H1 (cell line): ENCODE measurements around the gene CTXN2. TPM values are rescaled to one million over a fixed set of nuclear protein-coding genes. Genes with fewer than 3 reads are reported as not detected.

Source experiments
- CTCF ChIA-PET: fragments of 300-600 bp; sonication (Branson Sonifier 250); formaldehyde crosslinking; loops from one replicate; lab custom pipeline; 2021; ENCODE audit not compliant: partially characterized antibody; lab: Charles Lee
- POLR2A ChIA-PET: fragments of 300-600 bp; sonication (Branson Sonifier 250); formaldehyde crosslinking; loops from one replicate; lab custom pipeline; 2021; ENCODE audit warnings: inconsistent platforms; ENCODE audit not compliant: partially characterized antibody; lab: Charles Lee
- DNase-seq, 2 experiments: peaks; one replicate each; pipeline versions ENCODE4 v3.0.0 to v3.0.0-alpha.2; 2010 to 2022; ENCODE audit warnings: low spot score in 2 of 2, low read depth in 1 of 2, mixed read lengths in 1 of 2
- FAIRE-seq: peaks from 2 replicates; lab custom pipeline; 2011; peaks lifted over from hg19 to GRCh38; lab: Jason Lieb, UNC
- H2AFZ ChIP-seq: 2 replicates; pipeline ENCODE4 v1.8.1; 2012; ENCODE audit warnings: low read length, inconsistent platforms
- H2AK5ac ChIP-seq: 2 replicates; pipeline ENCODE4 v1.6.1; 2013; ENCODE audit warnings: low read depth, low read length
- H2BK120ac ChIP-seq: replicated peaks from 2 replicates; pipeline ENCODE3; 2013; ENCODE audit warnings: low read depth, low read length, inconsistent platforms
- H2BK12ac ChIP-seq: 2 replicates; pipeline ENCODE4 v1.6.1; 2013; ENCODE audit warnings: low read depth, low read length
- H2BK15ac ChIP-seq: 2 replicates; pipeline ENCODE4 v1.6.1; 2013; ENCODE audit warnings: low read length
- H2BK20ac ChIP-seq: 2 replicates; pipeline ENCODE4 v1.6.1; 2013; ENCODE audit warnings: low read length
- H2BK5ac ChIP-seq: 2 replicates; pipeline ENCODE4 v1.6.1; 2013; ENCODE audit warnings: low read depth, low read length
- H3K14ac ChIP-seq: 2 replicates; pipeline ENCODE4 v1.6.1; 2013; ENCODE audit warnings: inconsistent platforms; ENCODE audit not compliant: insufficient read length
- H3K18ac ChIP-seq: 2 replicates; pipeline ENCODE4 v1.6.1; 2013; ENCODE audit warnings: low read length; ENCODE audit errors: extremely low read depth
- H3K23ac ChIP-seq: 2 replicates; pipeline ENCODE4 v1.6.1; 2013; ENCODE audit warnings: inconsistent platforms; ENCODE audit not compliant: insufficient read length
- H3K23me2 ChIP-seq: 2 replicates; pipeline ENCODE4 v1.6.1; 2013; ENCODE audit warnings: low read depth, low read length
- H3K27ac ChIP-seq: 2 replicates; pipeline ENCODE4 v1.6.1; 2011; ENCODE audit warnings: low read depth, low read length, inconsistent platforms
- H3K27me3 ChIP-seq, 4 experiments: replicated peaks in 1 of 4; 1 replicate in 1 of 4; 2 replicates in 3 of 4; pipeline versions ENCODE4 v1.6.1 to v1.8.1; 2011 to 2013; ENCODE audit warnings: low read length in 3 of 4, mild to moderate bottlenecking in 3 of 4, inconsistent platforms in 2 of 4, mixed read lengths in 2 of 4, moderate library complexity in 1 of 4; ENCODE audit not compliant: control insufficient read depth in 3 of 4, insufficient read depth in 3 of 4; ENCODE audit errors: extremely low read depth in 1 of 4
- H3K36me3 ChIP-seq, 4 experiments: 2 replicates each; pipeline versions ENCODE4 v1.6.1 to v1.8.1; 2011 to 2013; ENCODE audit warnings: mild to moderate bottlenecking in 4 of 4, low read length in 3 of 4, moderate library complexity in 2 of 4, control low read depth in 1 of 4, inconsistent platforms in 1 of 4; ENCODE audit not compliant: insufficient read depth in 4 of 4, control insufficient read depth in 2 of 4
- H3K4ac ChIP-seq: replicated peaks from 2 replicates; pipeline ENCODE3; 2013; ENCODE audit warnings: low read length, low read depth, mixed read lengths, inconsistent platforms; ENCODE audit not compliant: insufficient read length
- H3K4me1 ChIP-seq, 4 experiments: replicated peaks in 1 of 4; 1 replicate in 1 of 4; 2 replicates in 3 of 4; pipeline versions ENCODE4 v1.6.1 to v1.8.1; 2011 to 2013; ENCODE audit warnings: low read length in 3 of 4, inconsistent platforms in 2 of 4, mixed read lengths in 1 of 4; ENCODE audit not compliant: insufficient read depth in 4 of 4, control insufficient read depth in 3 of 4
- H3K4me2 ChIP-seq, 2 experiments: 2 replicates each; pipeline versions ENCODE4 v1.6.1 to v1.8.1; 2011 to 2013; ENCODE audit warnings: low read depth in 2 of 2, low read length in 2 of 2, control low read depth in 1 of 2, inconsistent platforms in 1 of 2, mild to moderate bottlenecking in 1 of 2; ENCODE audit not compliant: insufficient read depth in 1 of 2
- H3K4me3 ChIP-seq, 4 experiments: fragments of 200-600, 300-600 bp in 1 of 4; sonication (generic), shearing (Covaris generic), sonication (Bioruptor Twin) in 1 of 4; 2 replicates each; pipeline versions ENCODE4 v1.5.1 to v1.8.1; 2011 to 2016; ENCODE audit warnings: low read length in 4 of 4, low read depth in 3 of 4, control low read depth in 2 of 4, inconsistent platforms in 2 of 4, mild to moderate bottlenecking in 2 of 4, mixed read lengths in 1 of 4, moderate library complexity in 1 of 4; ENCODE audit not compliant: insufficient read depth in 2 of 4; ENCODE audit errors: extremely low read depth in 1 of 4
- H3K56ac ChIP-seq: replicated peaks from 2 replicates; pipeline ENCODE3; 2013; ENCODE audit warnings: low read depth, mild to moderate bottlenecking, mixed read lengths, low read length, inconsistent platforms; ENCODE audit not compliant: insufficient read length
- H3K79me1 ChIP-seq: 2 replicates; pipeline ENCODE4 v1.6.1; 2013; ENCODE audit warnings: low read depth, low read length, control low read depth
- H3K79me2 ChIP-seq, 2 experiments: 2 replicates each; pipeline versions ENCODE4 v1.6.1 to v1.8.1; 2012 to 2013; ENCODE audit warnings: low read length in 2 of 2, mild to moderate bottlenecking in 2 of 2, inconsistent platforms in 1 of 2; ENCODE audit not compliant: insufficient read depth in 2 of 2, control insufficient read depth in 1 of 2
- H3K9ac ChIP-seq, 4 experiments: replicated peaks in 1 of 4; 1 replicate in 1 of 4; 2 replicates in 3 of 4; pipeline versions ENCODE4 v1.6.1 to v1.8.1; 2011 to 2013; ENCODE audit warnings: low read depth in 3 of 4, low read length in 3 of 4, control low read depth in 2 of 4, mild to moderate bottlenecking in 2 of 4, moderate library complexity in 2 of 4, inconsistent platforms in 1 of 4; ENCODE audit errors: extremely low read depth in 1 of 4
- H3K9me3 ChIP-seq, 2 experiments: 2 replicates each; pipeline versions ENCODE4 v1.6.1 to v1.8.1; 2012 to 2013; ENCODE audit warnings: mild to moderate bottlenecking in 2 of 2, moderate library complexity in 2 of 2, control low read depth in 1 of 2, inconsistent platforms in 1 of 2, low read depth in 1 of 2, low read length in 1 of 2, mixed read lengths in 1 of 2; ENCODE audit not compliant: insufficient read depth in 2 of 2
- H4K20me1 ChIP-seq, 2 experiments: replicated peaks in 1 of 2; 2 replicates each; pipeline versions ENCODE3 to v1.8.1; 2011 to 2013; ENCODE audit warnings: inconsistent platforms in 2 of 2, low read length in 2 of 2, mild to moderate bottlenecking in 1 of 2; ENCODE audit not compliant: insufficient read depth in 2 of 2, control insufficient read depth in 1 of 2
- H4K5ac ChIP-seq: 2 replicates; pipeline ENCODE4 v1.6.1; 2013; ENCODE audit warnings: low read length, low read depth, mixed read lengths, inconsistent platforms; ENCODE audit not compliant: insufficient read length
- H4K8ac ChIP-seq: 2 replicates; pipeline ENCODE4 v1.8.0; 2013; ENCODE audit warnings: mild to moderate bottlenecking, moderate library complexity, low read length, inconsistent platforms; ENCODE audit not compliant: insufficient read depth; ENCODE audit errors: extremely low read depth
- H4K91ac ChIP-seq: replicated peaks from 2 replicates; pipeline ENCODE3; 2013; ENCODE audit warnings: low read length, mixed read lengths, inconsistent platforms; ENCODE audit not compliant: insufficient read length
- ATF2 ChIP-seq: IDR thresholded peaks from 2 replicates; pipeline ENCODE4 v1.6.1; 2012; ENCODE audit warnings: low read length, inconsistent platforms
- CREB1 ChIP-seq: IDR thresholded peaks from 2 replicates; pipeline ENCODE4 v1.6.1; 2012; ENCODE audit warnings: inconsistent platforms
- FOSL1 ChIP-seq: IDR thresholded peaks from 2 replicates; pipeline ENCODE4 v1.6.1; 2011; ENCODE audit warnings: mild to moderate bottlenecking, low read depth, low read length, moderate library complexity; ENCODE audit not compliant: insufficient read depth
- GABPA ChIP-seq: IDR thresholded peaks from 2 replicates; pipeline ENCODE4 v1.6.1; 2011; ENCODE audit warnings: mild to moderate bottlenecking, low read length, moderate library complexity, borderline replicate concordance; ENCODE audit not compliant: insufficient read depth
- GTF2F1 ChIP-seq: IDR thresholded peaks from 2 replicates; pipeline ENCODE4 v1.6.1; 2012; ENCODE audit warnings: low read depth, low read length, improper control_type of control experiment, borderline replicate concordance
- HDAC2 ChIP-seq, 2 experiments: fragments of 300-600 bp in 1 of 2; sonication (generic) in 1 of 2; IDR thresholded peaks; 2 replicates each; pipeline ENCODE4 v1.6.1; 2011 to 2012; ENCODE audit warnings: low read depth in 2 of 2, low read length in 2 of 2, mild to moderate bottlenecking in 2 of 2, moderate library complexity in 2 of 2, borderline replicate concordance in 1 of 2, inconsistent platforms in 1 of 2
- POLR2A ChIP-seq, 2 experiments: IDR thresholded peaks; 1 replicate in 1 of 2; 2 replicates in 1 of 2; pipeline ENCODE4 v1.6.1; 2011; ENCODE audit warnings: low read depth in 2 of 2, low read length in 2 of 2, mild to moderate bottlenecking in 2 of 2; ENCODE audit errors: control extremely low read depth in 1 of 2
- RNF2 ChIP-seq: fragments of 200-900, 300-1000 bp; sonication (generic); IDR thresholded peaks from 2 replicates; pipeline ENCODE4 v1.7.1; 2016; ENCODE audit warnings: borderline replicate concordance, low read depth, mild to moderate bottlenecking, antibody characterized with exemption, low read length; ENCODE audit not compliant: poor library complexity, severe bottlenecking; ENCODE audit errors: missing control alignments
- RXRA ChIP-seq: IDR thresholded peaks from 2 replicates; pipeline ENCODE4 v1.6.1; 2011; ENCODE audit warnings: low read depth, mild to moderate bottlenecking, low read length, moderate library complexity; ENCODE audit not compliant: insufficient read depth
- SAP30 ChIP-seq: fragments of 300-600 bp; sonication (generic); IDR thresholded peaks from 2 replicates; pipeline ENCODE4 v1.7.1; 2012; ENCODE audit warnings: low read length, moderate library complexity, mild to moderate bottlenecking, inconsistent platforms; ENCODE audit not compliant: insufficient read depth, insufficient replicate concordance
- SIRT6 ChIP-seq: IDR thresholded peaks from one replicate; pipeline ENCODE4 v1.7.1; 2012; ENCODE audit warnings: low read length, inconsistent platforms
- SRF ChIP-seq: IDR thresholded peaks from 2 replicates; pipeline ENCODE4 v1.6.1; 2011; ENCODE audit warnings: mild to moderate bottlenecking, low read depth, low read length, moderate library complexity
- WGBS, 2 experiments: shearing (Covaris generic) in 1 of 2; methylation state at CpG; one replicate each; pipeline versions ENCODE4 v1.1.6 to v1.1.7; 2013 to 2015; ENCODE audit warnings: low lambda C conversion rate in 2 of 2, mixed read lengths in 2 of 2, inconsistent platforms in 1 of 2, low coverage in 1 of 2, missing lambda C conversion rate in 1 of 2; ENCODE audit not compliant: insufficient replicate concordance in 2 of 2, insufficient coverage in 1 of 2, insufficient read length in 1 of 2; ENCODE audit errors: extremely low coverage in 1 of 2, missing lambda C conversion rate in 1 of 2; 5-methylcytosine and 5-hydroxymethylcytosine counted together
- polyA plus RNA-seq, 7 experiments: library from polyadenylated mRNA; depleted of rRNA in 3 of 7; stranded (reverse) in 5 of 7; unstranded in 2 of 7; fragments of >200 nt in 5 of 7; fragments of 200-250 nt in 2 of 7; gene quantifications; 1 replicate in 5 of 7; 2 replicates in 1 of 7; 4 replicates in 1 of 7; pipeline versions ENCODE4 v1.2.1 to v1.2.3, GENCODE V29; 2011 to 2013; ENCODE audit warnings: missing spikeins in 2 of 7, mixed read lengths in 2 of 7
- total RNA-seq: library from RNA; stranded (reverse); fragmentation: NEBNext Ultra II Directional; extraction: Animal tissue kit (Norgen Biotek cat#: 25700); gene quantifications from 2 replicates; pipeline ENCODE4 v1.2.1, GENCODE V29; 2021

Gene CTXN2
- total and polyA plus RNA-seq, 2 of the 8 experiments (the other 6 are each of a cell fraction or from before 2014, with no cell fraction given), result 0.08 TPM; not detected in 1

GRCh38 chr15:48230498-48230897 is 39.0 kb downstream of the CTXN2 start:
- Histone ChIP-seq H2BK120ac (no peak overlapping the region), H3K23me2 (no peaks in the 10 kb centered on the region), H3K27me3 (no peaks in the 10 kb centered on the region), H2BK5ac (no peak overlapping the region), H3K56ac (no peak overlapping the region), H2AFZ (0 out of 2 replicates have a peak overlapping the region, but pooled peaks have one; percentile 33), H3K14ac (no peak overlapping the region), H4K20me1 (no peaks in the 10 kb centered on the region), H2BK12ac (no peak overlapping the region), H3K9ac (no peak overlapping the region), H3K36me3 (no peaks in the 10 kb centered on the region), H3K18ac (no peak overlapping the region), H2BK15ac (no peak overlapping the region), H2AK5ac (no peak overlapping the region), H4K5ac (no peak overlapping the region), H4K8ac (no peak overlapping the region), H2BK20ac (no peak overlapping the region), H3K79me1 (no peaks in the 10 kb centered on the region), H3K23ac (no peak overlapping the region), H3K4me1 (no peaks in the 10 kb centered on the region), H3K4me3 (no peak overlapping the region), H3K27ac (no peak overlapping the region), H3K79me2 (no peaks in the 10 kb centered on the region), H3K4ac (no peak overlapping the region), H3K9me3 (no peaks in the 10 kb centered on the region), H4K91ac (no peak overlapping the region), H3K4me2 (no peak overlapping the region)
- ChIA-PET CTCF (interaction anchor here (1.1 to 1.8 kb wide), 3 partner anchors 8 to 119 kb away, joined by 4 read pairs; no protein-coding TSS in a partner anchor), POLR2A (interaction anchor here (0.9 kb wide), 1 partner anchor 215 kb away, joined by 4 read pairs; no protein-coding TSS in a partner anchor)
- no peak for FAIRE-seq
- DNase-seq, result no peak
- WGBS, 2 experiments, result 88% methylated on average over 5 of the region's 5 CpGs; no CpG with 5 or more reads in 1 of the 2 experiments
- no peak for TF ChIP-seq ATF2
- no peak for TF ChIP-seq SIRT6
- no peak for TF ChIP-seq HDAC2 (IDR thresholded peaks at IDR 0.05; ENCODE audit: borderline replicate concordance in 1 of 2, low read depth in 2 of 2, low read length in 2 of 2)
- TF ChIP-seq RNF2, result no peak
- TF ChIP-seq GABPA, result no peak
- TF ChIP-seq SAP30, result no peak
- no peak for TF ChIP-seq SRF
- no peak for TF ChIP-seq CREB1
- TF ChIP-seq RXRA, result no peak
- no peak for TF ChIP-seq GTF2F1
- TF ChIP-seq POLR2A (IDR thresholded peaks at IDR 0.05; ENCODE audit: control extremely low read depth in 1 of 2, low read depth in 2 of 2, low read length in 2 of 2), result no peak
- TF ChIP-seq FOSL1, result no peak
